Upper lobe of left lung (tissue), 6 donors: ENCODE measurements around the gene ACSBG1. TPM values are rescaled to one million over a fixed set of nuclear protein-coding genes. Genes with fewer than 3 reads are reported as not detected.

Experiments
- ATAC-seq, 2 donors: fragments of 200-7000 bp; cut with Tn5 transposase; one replicate each; pipeline ENCODE4 v1.9.1; 2022; ENCODE audit warnings: mild to moderate bottlenecking in 2 of 2, moderate library complexity in 2 of 2; ENCODE audit not compliant: low FRiP score in 2 of 2
- DNase-seq, 2 donors: peaks; one replicate each; pipeline ENCODE4 v3.0.0-alpha.2; 2019 to 2020
- H3K27ac ChIP-seq, 4 donors: fragments of 200-600 bp; sonication (generic); one replicate each; pipeline ENCODE4 v1.5.1; 2016 to 2019
- H3K27me3 ChIP-seq, 4 donors: fragments of 200-600 bp; sonication (generic); one replicate each; pipeline ENCODE4 v1.5.1; 2017 to 2019
- H3K36me3 ChIP-seq, 4 donors: fragments of 200-600 bp; sonication (generic); one replicate each; pipeline ENCODE4 v1.5.1; 2016 to 2019
- H3K4me1 ChIP-seq, 4 donors: fragments of 200-600 bp; sonication (generic); one replicate each; pipeline ENCODE4 v1.5.1; 2018 to 2019
- H3K4me3 ChIP-seq, 4 donors: fragments of 200-600 bp; sonication (generic); one replicate each; pipeline ENCODE4 v1.5.1; 2017 to 2019; ENCODE audit warnings: mild to moderate bottlenecking in 2 of 4, moderate library complexity in 1 of 4
- H3K9me3 ChIP-seq, 4 donors: fragments of 200-600 bp; sonication (generic); one replicate each; pipeline ENCODE4 v1.5.1; 2018 to 2019
- EP300 ChIP-seq, 4 donors: sonication (generic); formaldehyde crosslinking; IDR thresholded peaks; one replicate each; pipeline ENCODE4 v1.5.1; 2017; ENCODE audit warnings: antibody characterized with exemption in 4 of 4, control low read depth in 2 of 4
- POLR2A ChIP-seq, 4 donors: fragments of 450-650 bp; IDR thresholded peaks; one replicate each; pipeline ENCODE4 v1.5.1; 2016 to 2017; ENCODE audit warnings: antibody characterized with exemption in 4 of 4, mild to moderate bottlenecking in 2 of 4
- POLR2AphosphoS5 ChIP-seq, 2 donors: sonication (generic); formaldehyde crosslinking; IDR thresholded peaks; one replicate each; pipeline ENCODE4 v1.5.1; 2017; ENCODE audit warnings: antibody characterized with exemption in 2 of 2
- WGBS, 2 donors: methylation state at CpG; one replicate each; pipeline ENCODE4 v1.1.5; 2017 to 2018; 5-methylcytosine and 5-hydroxymethylcytosine counted together
- total RNA-seq, 6 donors: library from RNA; depleted of rRNA in 4 of 6; stranded (reverse); fragments of >200 nt in 4 of 6; gene quantifications; one replicate each; pipeline versions ENCODE4 v1.1.0 to v1.2.1, GENCODE V29; 2016 to 2021
- TF ChIP-seq, protein P1 (sequence below), 6 experiments: fragments of 450-650 bp in 4 of 6; fragments of 200-600 bp in 2 of 6; sonication (generic) in 2 of 6; IDR thresholded peaks; one replicate each; pipeline ENCODE4 v1.5.1; 2016 to 2019; ENCODE audit warnings: antibody characterized with exemption in 6 of 6
- donor health status: DM: no; HTN: no; CAD: no; lungs with moderate emphysema.
- donor health status: DM: no; HTN: yes; CAD: no; lungs with severe emphysema.

The ACSBG1 gene
- total RNA-seq, 6 donors from 2014 or later = 0.22 to 7.3 (median 2.3) TPM; not detected in 1

DNA sequence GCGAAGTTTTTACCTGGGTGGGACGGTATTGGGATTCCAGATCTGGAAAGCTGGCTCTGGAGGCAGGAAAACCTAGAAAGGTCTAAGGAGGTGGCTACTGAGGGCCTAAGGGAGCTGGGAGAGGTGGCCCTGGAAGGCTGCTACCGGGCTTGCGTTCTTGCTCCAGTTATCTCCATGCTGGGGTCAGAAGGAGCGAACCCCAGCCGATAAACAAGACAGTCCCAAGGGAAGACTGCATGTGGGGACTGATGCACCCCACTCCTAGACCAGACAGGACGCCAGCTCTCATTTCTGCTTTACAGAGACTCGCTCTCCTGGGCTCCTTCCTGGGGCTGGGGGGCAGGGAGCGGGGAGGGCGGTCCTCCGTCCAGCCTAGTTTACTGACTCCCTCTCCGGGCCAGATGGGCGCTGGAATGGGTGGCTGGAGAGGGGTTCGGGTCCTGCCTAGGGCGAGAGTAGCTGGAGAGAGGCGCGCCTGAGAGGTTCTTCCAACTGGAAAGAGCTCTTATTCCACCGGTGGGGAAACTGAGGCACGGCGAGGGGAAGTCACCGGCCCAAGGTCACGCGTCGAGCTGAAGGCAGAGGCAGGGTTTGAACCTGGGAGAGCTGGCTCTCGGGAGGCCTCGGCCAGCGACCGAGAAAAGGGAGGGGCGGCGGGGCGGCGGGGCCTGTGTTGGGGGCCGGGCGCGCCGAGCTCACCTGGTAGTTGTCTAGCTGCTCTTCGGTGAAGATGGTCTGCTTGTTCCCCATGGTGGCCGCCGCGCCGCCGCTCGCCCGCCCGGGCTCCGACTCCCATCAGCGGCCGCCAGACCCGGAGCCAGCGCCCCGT lies 103.7 kb downstream of the ACSBG1 start:
- H3K9me3 ChIP-seq = no peaks in the 10 kb centered on the region
- 44 to 64% methylated on average over 28 to 47 of the region's 51 CpGs for WGBS, 2 donors
- DNase-seq (peak in 1 of 2 donors; percentile 57), ATAC-seq (no peak)
- H3K36me3 ChIP-seq = no peaks in the 10 kb centered on the region
- H3K27me3 ChIP-seq = no peaks in the 10 kb centered on the region
- H3K4me1 ChIP-seq = peaks cover 9 to 26% (median 16%) of the 10 kb centered on the region in 4 donors
- H3K27ac ChIP-seq = peak overlapping the region in 3 of 4 donors; percentile 77 to 89 (median 84)
- TF ChIP-seq, protein P1, sequence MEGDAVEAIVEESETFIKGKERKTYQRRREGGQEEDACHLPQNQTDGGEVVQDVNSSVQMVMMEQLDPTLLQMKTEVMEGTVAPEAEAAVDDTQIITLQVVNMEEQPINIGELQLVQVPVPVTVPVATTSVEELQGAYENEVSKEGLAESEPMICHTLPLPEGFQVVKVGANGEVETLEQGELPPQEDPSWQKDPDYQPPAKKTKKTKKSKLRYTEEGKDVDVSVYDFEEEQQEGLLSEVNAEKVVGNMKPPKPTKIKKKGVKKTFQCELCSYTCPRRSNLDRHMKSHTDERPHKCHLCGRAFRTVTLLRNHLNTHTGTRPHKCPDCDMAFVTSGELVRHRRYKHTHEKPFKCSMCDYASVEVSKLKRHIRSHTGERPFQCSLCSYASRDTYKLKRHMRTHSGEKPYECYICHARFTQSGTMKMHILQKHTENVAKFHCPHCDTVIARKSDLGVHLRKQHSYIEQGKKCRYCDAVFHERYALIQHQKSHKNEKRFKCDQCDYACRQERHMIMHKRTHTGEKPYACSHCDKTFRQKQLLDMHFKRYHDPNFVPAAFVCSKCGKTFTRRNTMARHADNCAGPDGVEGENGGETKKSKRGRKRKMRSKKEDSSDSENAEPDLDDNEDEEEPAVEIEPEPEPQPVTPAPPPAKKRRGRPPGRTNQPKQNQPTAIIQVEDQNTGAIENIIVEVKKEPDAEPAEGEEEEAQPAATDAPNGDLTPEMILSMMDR (IDR thresholded peaks at IDR 0.05) = no peak
- no peak for TF ChIP-seq POLR2AphosphoS5 (IDR thresholded peaks at IDR 0.05)
- peak overlapping the region in 3 of 4 donors; percentile 68 to 88 (median 78) for H3K4me3 ChIP-seq

DNA sequence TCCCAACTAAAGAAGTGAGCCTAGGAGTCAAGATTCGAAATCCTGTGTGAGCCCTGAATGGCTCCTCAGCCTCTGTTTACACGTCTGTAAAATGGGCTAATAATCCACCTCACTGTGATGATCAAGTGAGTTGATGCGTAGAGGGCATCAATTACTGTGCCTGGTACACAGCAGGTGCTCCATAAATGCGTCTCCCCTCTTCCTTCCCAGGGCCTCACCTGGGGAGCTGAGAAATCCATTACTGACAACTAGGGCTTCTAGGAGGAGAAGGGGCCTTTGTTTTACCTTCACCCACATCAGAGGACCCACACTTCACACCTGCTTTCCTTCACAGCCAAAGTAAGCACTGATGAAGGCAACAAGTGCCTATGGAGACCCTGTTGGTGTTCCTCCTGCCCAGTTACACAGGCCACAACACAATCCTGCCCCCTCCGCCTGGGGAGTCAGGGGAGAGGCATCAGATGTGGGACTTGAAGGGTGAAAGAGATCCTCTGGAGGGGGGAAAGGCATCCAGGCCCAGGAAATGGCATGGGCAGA lies 104.5 kb downstream of the ACSBG1 start:
- Histone ChIP-seq H3K9me3 (no peaks in the 10 kb centered on the region), H3K27me3 (no peaks in the 10 kb centered on the region), H3K36me3 (no peaks in the 10 kb centered on the region), H3K4me3 (no peak overlapping the region), H3K27ac (no peak overlapping the region), H3K4me1 (peaks cover 9 to 26% (median 16%) of the 10 kb centered on the region in 4 donors)
- ATAC-seq (no peak), DNase-seq (no peak)
- WGBS, 2 donors = 86 to 95% methylated on average over 5 of the region's 5 CpGs
- no peak for TF ChIP-seq EP300 (IDR thresholded peaks at IDR 0.05)
- no peak for TF ChIP-seq POLR2AphosphoS5 (IDR thresholded peaks at IDR 0.05)
- TF ChIP-seq, protein P1 (IDR thresholded peaks at IDR 0.05) = no peak
- TF ChIP-seq POLR2A (IDR thresholded peaks at IDR 0.05) = no peak

DNA sequence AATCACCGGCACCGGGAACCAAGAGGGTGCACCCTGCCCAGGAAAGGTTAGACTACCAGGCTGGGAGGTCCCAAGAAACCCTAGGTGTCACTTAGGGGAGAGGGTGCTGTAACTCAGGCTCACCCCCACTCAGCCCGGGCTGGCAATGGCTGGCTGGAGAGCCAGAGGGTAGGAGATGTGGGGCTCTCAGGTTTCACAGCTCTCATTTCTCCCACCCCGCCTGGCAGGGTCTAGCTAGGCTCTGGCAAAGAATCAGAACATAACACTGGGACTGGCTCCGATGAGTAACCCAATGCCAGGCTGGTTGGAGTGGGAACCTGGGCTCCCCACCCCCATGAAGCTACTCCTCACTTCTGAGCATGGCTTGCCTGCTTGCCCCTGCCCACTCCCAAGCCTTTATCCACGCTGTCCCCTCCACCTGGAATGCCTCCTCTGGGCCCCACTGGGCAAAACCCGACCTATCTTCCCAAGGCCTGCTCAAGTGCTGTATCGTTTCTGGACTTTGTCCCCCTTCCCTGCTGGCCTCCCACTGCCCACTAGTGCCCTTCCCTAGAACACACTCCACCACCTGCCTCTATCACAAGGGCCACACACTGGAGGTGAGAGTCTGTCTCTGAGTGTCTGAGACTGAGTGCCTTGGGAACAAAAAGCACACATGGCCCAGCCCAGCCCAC lies 105.2 kb downstream of the ACSBG1 start:
- no peak for ATAC-seq
- Histone ChIP-seq H3K4me1 (peaks cover 9 to 26% (median 16%) of the 10 kb centered on the region in 4 donors), H3K27me3 (no peaks in the 10 kb centered on the region), H3K27ac (no peak overlapping the region), H3K36me3 (no peaks in the 10 kb centered on the region), H3K4me3 (no peak overlapping the region), H3K9me3 (no peaks in the 10 kb centered on the region)
- TF ChIP-seq POLR2A (IDR thresholded peaks at IDR 0.05) = no peak
- no peak for TF ChIP-seq EP300 (IDR thresholded peaks at IDR 0.05)
- TF ChIP-seq POLR2AphosphoS5 (IDR thresholded peaks at IDR 0.05) = no peak
- TF ChIP-seq, protein P1 (IDR thresholded peaks at IDR 0.05) = no peak
- DNase-seq = no peak
- WGBS, 2 donors = 81 to 83% methylated on average over 5 to 8 of the region's 8 CpGs

DNA sequence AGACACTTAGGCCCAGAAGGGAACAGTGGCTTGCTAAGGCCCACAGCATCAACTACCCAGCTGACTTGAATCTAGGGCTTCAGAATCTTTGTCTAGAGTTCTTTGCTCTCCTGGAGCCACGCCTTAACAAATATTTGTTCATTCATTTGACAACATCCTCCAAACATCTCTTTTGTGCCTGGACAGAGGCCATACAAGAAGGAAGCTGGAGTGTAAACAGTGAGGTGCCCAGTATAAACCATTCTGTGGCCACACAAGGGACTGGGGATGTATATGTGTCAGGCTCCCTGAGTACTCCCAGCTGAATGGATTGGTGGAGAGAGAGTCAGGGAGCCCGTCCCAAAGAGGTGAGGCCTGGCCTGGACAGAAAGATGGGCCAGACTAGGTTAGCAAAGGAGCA lies 106.5 kb downstream of the ACSBG1 start:
- WGBS, 2 donors = 60 to 62% methylated on average over 2 of the region's 2 CpGs
- Histone ChIP-seq H3K4me1 (peaks cover 9 to 26% (median 16%) of the 10 kb centered on the region in 4 donors), H3K27me3 (no peaks in the 10 kb centered on the region), H3K27ac (no peak overlapping the region), H3K36me3 (no peaks in the 10 kb centered on the region), H3K9me3 (no peaks in the 10 kb centered on the region), H3K4me3 (no peak overlapping the region)
- TF ChIP-seq POLR2AphosphoS5 (IDR thresholded peaks at IDR 0.05) = peak in 1 of 2 donors; percentile 52
- TF ChIP-seq, protein P1 (IDR thresholded peaks at IDR 0.05) = no peak
- ATAC-seq = no peak
- no peak for DNase-seq
